GM18861 (cell line): ENCODE measurements around the gene KRTAP1-3.
"Not testable (repeated sequence)": the region's sequence is repeated elsewhere in the genome, so short reads cannot be mapped to it uniquely, and the experiment has no call there.

Experiments used
- ATAC-seq: cut with Tn5 transposase; IDR thresholded peaks from one replicate; pipeline ENCODE4 v1.9.1; 2021; ENCODE audit not compliant: unreplicated experiment

The KRTAP1-3 gene

GRCh38 chr17:41012326-41013120 lies 22.2 kb downstream of the KRTAP1-3 start:
- no peak for ATAC-seq

GRCh38 chr17:41010441-41010840 lies 24.2 kb downstream of the KRTAP1-3 start:
- no peak for ATAC-seq

- ATAC-seq, result no peak
Measured at GRCh38 chr17:41009936-41010335, 24.7 kb downstream of the KRTAP1-3 start.

- ATAC-seq, result no peak
Measured at GRCh38 chr17:41009301-41009760, 25.3 kb downstream of the KRTAP1-3 start.

- no peak for ATAC-seq
Measured at GRCh38 chr17:41008811-41009210, 25.9 kb downstream of the KRTAP1-3 start, which contains the start of gene KRTAP3-1. Gene KRTAP3-1, minus strand, starts transcription at chr17:41009128. Its CDS starts 54 bp downstream, at chr17:41009074.

- ATAC-seq, result no peak
Measured at GRCh38 chr17:41004397-41004796, 30.3 kb downstream of the KRTAP1-3 start.

- no peak for ATAC-seq
Measured at GRCh38 chr17:41003926-41004325, 30.7 kb downstream of the KRTAP1-3 start.

- no peak for ATAC-seq
Measured at GRCh38 chr17:41002814-41003213, 31.9 kb downstream of the KRTAP1-3 start.

GRCh38 chr17:41001795-41002194 lies 32.9 kb downstream of the KRTAP1-3 start:
- ATAC-seq, result no peak

- ATAC-seq, result not testable (repeated sequence)
Measured at GRCh38 chr17:40999563-40999962, 35.1 kb downstream of the KRTAP1-3 start, which contains the start of gene KRTAP3-2. Gene KRTAP3-2, minus strand, starts transcription at chr17:40999906. Its CDS starts 53 bp downstream, at chr17:40999853.

- ATAC-seq, result no peak
Measured at GRCh38 chr17:40997361-40997760, 37.3 kb downstream of the KRTAP1-3 start.

- no peak for ATAC-seq
Measured at GRCh38 chr17:40996829-40997228, 37.8 kb downstream of the KRTAP1-3 start.

- ATAC-seq, result no peak
Measured at GRCh38 chr17:40995116-40995515, 39.6 kb downstream of the KRTAP1-3 start.

- no peak for ATAC-seq
Measured at GRCh38 chr17:40993839-40994238, 40.8 kb downstream of the KRTAP1-3 start, which contains the start of gene KRTAP3-3. Gene KRTAP3-3, minus strand, starts transcription at chr17:40994164. Its CDS starts 67 bp downstream, at chr17:40994097.

- ATAC-seq, result no peak
Measured at GRCh38 chr17:40993084-40993483, 41.6 kb downstream of the KRTAP1-3 start.

GRCh38 chr17:40992666-40993065 lies 42.0 kb downstream of the KRTAP1-3 start:
- ATAC-seq, result no peak

GRCh38 chr17:40986920-40987319 lies 47.8 kb downstream of the KRTAP1-3 start:
- ATAC-seq, result no peak

- no peak for ATAC-seq
Measured at GRCh38 chr17:40984226-40984625, 50.4 kb downstream of the KRTAP1-3 start, which contains the start of gene KRT40. Gene KRT40, minus strand, starts transcription at chr17:40984326. Its CDS starts 53 bp downstream, at chr17:40984273.
